Sigmoid colon (tissue), 4 donors: ENCODE measurements around the gene TMEM225B.

ENCODE experiments used
- EP300 ChIP-seq, 4 donors: sonication (generic); formaldehyde crosslinking; IDR thresholded peaks; one replicate each; pipeline ENCODE4 v1.6.1; 2017; ENCODE audit warnings: antibody characterized with exemption in 4 of 4
- POLR2A ChIP-seq, 2 donors: fragments of 450-650 bp; IDR thresholded peaks; one replicate each; pipeline ENCODE4 v1.6.1; 2016; ENCODE audit warnings: antibody characterized with exemption in 2 of 2, mild to moderate bottlenecking in 2 of 2, moderate library complexity in 2 of 2
- TF ChIP-seq, protein P1 (sequence below), 4 experiments: fragments of 450-650 bp in 3 of 4; fragments of 200-600 bp in 1 of 4; IDR thresholded peaks; one replicate each; pipeline ENCODE4 v1.5.1; 2016 to 2019; ENCODE audit warnings: antibody characterized with exemption in 4 of 4, mild to moderate bottlenecking in 3 of 4, moderate library complexity in 2 of 4

DNA sequence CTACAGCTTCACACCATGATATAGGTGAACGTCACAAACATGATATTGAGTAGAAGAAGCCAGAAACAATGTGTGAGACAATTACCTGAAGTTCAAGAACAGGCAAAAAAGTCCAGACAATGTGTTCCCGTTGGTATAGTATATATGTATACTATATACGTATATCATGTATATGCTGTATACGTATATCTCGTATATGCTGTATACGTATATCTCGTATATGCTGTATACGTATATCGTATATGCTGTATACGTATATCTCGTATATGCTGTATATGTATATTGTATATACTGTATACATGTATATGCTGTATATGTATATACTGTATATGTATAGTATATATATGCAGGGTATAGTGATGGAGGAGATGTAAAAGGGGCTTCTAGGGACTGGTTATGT lies 29.4 kb downstream of the TMEM225B start:
- TF ChIP-seq, protein P1, sequence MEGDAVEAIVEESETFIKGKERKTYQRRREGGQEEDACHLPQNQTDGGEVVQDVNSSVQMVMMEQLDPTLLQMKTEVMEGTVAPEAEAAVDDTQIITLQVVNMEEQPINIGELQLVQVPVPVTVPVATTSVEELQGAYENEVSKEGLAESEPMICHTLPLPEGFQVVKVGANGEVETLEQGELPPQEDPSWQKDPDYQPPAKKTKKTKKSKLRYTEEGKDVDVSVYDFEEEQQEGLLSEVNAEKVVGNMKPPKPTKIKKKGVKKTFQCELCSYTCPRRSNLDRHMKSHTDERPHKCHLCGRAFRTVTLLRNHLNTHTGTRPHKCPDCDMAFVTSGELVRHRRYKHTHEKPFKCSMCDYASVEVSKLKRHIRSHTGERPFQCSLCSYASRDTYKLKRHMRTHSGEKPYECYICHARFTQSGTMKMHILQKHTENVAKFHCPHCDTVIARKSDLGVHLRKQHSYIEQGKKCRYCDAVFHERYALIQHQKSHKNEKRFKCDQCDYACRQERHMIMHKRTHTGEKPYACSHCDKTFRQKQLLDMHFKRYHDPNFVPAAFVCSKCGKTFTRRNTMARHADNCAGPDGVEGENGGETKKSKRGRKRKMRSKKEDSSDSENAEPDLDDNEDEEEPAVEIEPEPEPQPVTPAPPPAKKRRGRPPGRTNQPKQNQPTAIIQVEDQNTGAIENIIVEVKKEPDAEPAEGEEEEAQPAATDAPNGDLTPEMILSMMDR (IDR thresholded peaks at IDR 0.05): no peak
- TF ChIP-seq EP300 (IDR thresholded peaks at IDR 0.05): no peak
- no peak for TF ChIP-seq POLR2A (IDR thresholded peaks at IDR 0.05)
